Activated CD4-positive, alpha-beta memory T cell treated with anti-CD3 and anti-CD28 coated beads, Interleukin-2, amount 10 ng/mL, durations not matched to agents 7 days and 5 days (primary cell): ENCODE data around the gene ARL2BP. TPM values are rescaled to one million over a fixed set of nuclear protein-coding genes. Genes with fewer than 3 reads are reported as not detected.
A peak's percentile ranks its signal among the peaks of the same experiment; 100 is the strongest.

ENCODE experiments used
- CTCF ChIA-PET: fragments of 350-600 bp; sonication (Branson Sonifier 250); formaldehyde crosslinking; loops from one replicate; lab custom pipeline; 2021; ENCODE audit warnings: antibody characterized with exemption, inconsistent platforms; lab: Charles Lee
- POLR2A ChIA-PET: fragments of 350-600 bp; sonication (Branson Sonifier 250); formaldehyde crosslinking; loops from one replicate; lab custom pipeline; 2021; ENCODE audit warnings: antibody characterized with exemption; lab: Charles Lee
- DNase-seq: peaks from one replicate; pipeline ENCODE4 v3.0.0-alpha.2; 2020
- H3K27ac Mint-ChIP-seq: one replicate; pipeline ENCODE4 v1.8.0; 2021; ENCODE audit warnings: mild to moderate bottlenecking, mixed read lengths
- H3K27me3 Mint-ChIP-seq: one replicate; pipeline ENCODE4 v1.8.0; 2021; ENCODE audit warnings: mixed read lengths
- H3K36me3 Mint-ChIP-seq: one replicate; pipeline ENCODE4 v1.8.0; 2021; ENCODE audit warnings: low read depth, mixed read lengths
- H3K4me1 Mint-ChIP-seq: one replicate; pipeline ENCODE4 v1.8.0; 2021; ENCODE audit warnings: mixed read lengths
- H3K4me3 Mint-ChIP-seq: one replicate; pipeline ENCODE4 v1.8.0; 2021; ENCODE audit warnings: mild to moderate bottlenecking, mixed read lengths
- H3K9me3 Mint-ChIP-seq: one replicate; pipeline ENCODE4 v1.8.0; 2021; ENCODE audit warnings: mixed read lengths
- total RNA-seq, 2 experiments: library from RNA; stranded (reverse); gene quantifications; one replicate each; pipeline ENCODE4 v1.2.3, GENCODE V29; 2021

Gene ARL2BP
- total RNA-seq, 2 experiments from 2014 or later: 32.8 to 32.9 TPM

GRCh38 chr16:57224651-57225335, 20.3 kb upstream of the ARL2BP start:
- ChIA-PET CTCF (no interaction called here), POLR2A (no interaction called here)
- H3K27ac Mint-ChIP-seq: no peak overlapping the region
- no peaks in the 10 kb centered on the region for H3K27me3 Mint-ChIP-seq
- no peak for DNase-seq
- H3K36me3 Mint-ChIP-seq: peaks cover 63% of the 10 kb centered on the region
- H3K4me3 Mint-ChIP-seq: no peak overlapping the region
- no peaks in the 10 kb centered on the region for H3K9me3 Mint-ChIP-seq
- H3K4me1 Mint-ChIP-seq: no peaks in the 10 kb centered on the region

GRCh38 chr16:57225978-57226377, 19.1 kb upstream of the ARL2BP start:
- CTCF ChIA-PET: no interaction called here
- no peaks in the 10 kb centered on the region for H3K4me1 Mint-ChIP-seq
- H3K9me3 Mint-ChIP-seq: no peaks in the 10 kb centered on the region
- DNase-seq: no peak
- no peaks in the 10 kb centered on the region for H3K27me3 Mint-ChIP-seq
- H3K4me3 Mint-ChIP-seq: no peak overlapping the region
- POLR2A ChIA-PET: no interaction called here
- peaks cover 62% of the 10 kb centered on the region for H3K36me3 Mint-ChIP-seq
- H3K27ac Mint-ChIP-seq: no peak overlapping the region

DNA sequence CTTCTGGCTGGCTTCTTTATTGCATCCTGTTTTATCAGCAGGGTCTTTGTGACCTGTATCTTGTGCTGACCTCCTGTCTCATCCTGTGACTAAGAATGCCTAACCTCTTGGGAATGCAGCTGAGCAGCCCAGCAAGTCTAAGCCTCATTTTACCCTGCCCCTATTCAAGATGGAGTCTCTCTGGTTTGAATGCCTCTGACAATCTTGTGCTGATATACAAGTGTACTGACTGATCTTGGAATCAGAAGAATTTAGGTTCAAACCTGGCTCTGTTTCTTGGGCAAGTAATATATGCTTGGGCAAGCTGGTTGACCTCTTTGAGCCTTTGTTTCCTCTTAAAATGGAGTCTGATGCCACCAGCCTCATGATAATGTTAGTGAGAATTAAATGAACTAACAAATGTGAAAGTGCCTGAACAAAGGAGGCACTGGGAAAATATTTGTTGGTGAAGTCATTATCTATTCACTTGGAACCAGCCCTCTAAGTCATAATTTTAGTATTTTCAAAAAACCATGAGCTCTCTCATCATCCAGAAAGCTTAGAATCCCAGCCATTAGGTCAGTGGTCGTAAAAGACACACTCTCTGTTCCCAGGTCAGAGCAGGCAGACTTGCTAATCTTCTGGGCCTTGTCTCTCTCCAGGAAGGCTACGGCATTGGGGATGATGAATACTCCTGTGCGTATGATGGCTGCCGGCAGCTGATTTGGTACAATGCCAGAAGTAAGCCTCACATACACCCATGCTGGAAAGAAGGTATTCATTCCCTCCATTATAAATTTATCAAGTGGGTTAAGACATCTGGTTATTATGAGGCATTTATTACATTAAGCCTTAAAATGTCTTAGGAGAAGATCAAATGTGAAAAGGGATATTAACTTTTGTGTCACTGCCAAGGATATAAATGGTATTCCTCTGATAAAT, 18.1 kb upstream of the ARL2BP start:
- H3K27ac Mint-ChIP-seq: no peak overlapping the region
- ChIA-PET CTCF (no interaction called here), POLR2A (no interaction called here)
- H3K4me3 Mint-ChIP-seq: no peak overlapping the region
- H3K4me1 Mint-ChIP-seq: no peaks in the 10 kb centered on the region
- H3K9me3 Mint-ChIP-seq: no peaks in the 10 kb centered on the region
- peaks cover 66% of the 10 kb centered on the region for H3K36me3 Mint-ChIP-seq
- DNase-seq: no peak
- no peaks in the 10 kb centered on the region for H3K27me3 Mint-ChIP-seq

DNA sequence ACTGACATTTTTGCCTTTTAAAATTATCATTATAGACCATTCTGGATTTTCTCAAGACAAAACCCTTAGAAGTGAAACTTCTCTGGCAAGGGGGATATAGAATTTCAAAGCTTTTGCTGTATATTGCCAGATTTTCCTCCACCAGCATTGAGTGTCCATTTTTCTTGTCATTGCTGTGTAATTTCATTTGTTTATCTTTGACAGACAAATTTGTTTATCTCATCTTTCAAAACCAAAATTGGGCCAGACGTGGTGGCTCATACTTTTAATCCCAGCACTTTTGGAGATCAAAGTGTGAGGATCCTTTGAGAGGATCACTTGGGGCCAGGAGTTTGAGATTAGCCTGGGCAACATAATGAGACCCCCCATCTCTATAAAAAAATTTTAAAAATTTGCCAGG, 16.0 kb upstream of the ARL2BP start:
- no peaks in the 10 kb centered on the region for H3K4me1 Mint-ChIP-seq
- POLR2A ChIA-PET: no interaction called here
- CTCF ChIA-PET: no interaction called here
- no peaks in the 10 kb centered on the region for H3K27me3 Mint-ChIP-seq
- H3K9me3 Mint-ChIP-seq: no peaks in the 10 kb centered on the region
- H3K36me3 Mint-ChIP-seq: peaks cover 61% of the 10 kb centered on the region
- no peak overlapping the region for H3K4me3 Mint-ChIP-seq
- DNase-seq: no peak
- no peak overlapping the region for H3K27ac Mint-ChIP-seq

DNA sequence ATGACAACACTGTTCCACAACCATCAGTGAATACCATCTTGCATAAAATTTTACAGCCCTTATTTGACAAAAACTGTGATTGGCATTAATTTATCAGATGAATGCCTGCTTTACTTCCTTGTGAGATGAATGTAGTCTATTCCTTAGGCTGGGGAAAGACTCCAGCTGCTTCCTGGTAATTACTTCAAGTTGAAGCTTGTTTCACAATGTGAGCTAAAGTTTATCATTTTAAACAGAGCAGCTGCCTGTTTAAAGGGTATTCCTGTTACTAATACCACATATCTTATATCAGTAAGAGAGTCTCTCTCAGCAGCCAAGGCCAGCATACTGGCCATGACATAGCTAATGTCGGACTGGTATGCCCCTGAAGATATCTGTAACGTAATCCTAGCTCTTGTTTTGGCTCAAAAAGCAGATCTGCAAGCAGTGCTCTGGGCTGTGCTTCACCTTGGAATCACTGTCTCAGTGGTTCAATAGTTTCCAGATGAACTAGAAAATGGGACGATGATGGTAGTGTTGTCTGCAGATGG, 13.2 kb upstream of the ARL2BP start:
- POLR2A ChIA-PET: no interaction called here
- no peak for DNase-seq
- Mint-ChIP-seq H3K27ac (no peak overlapping the region), H3K9me3 (no peaks in the 10 kb centered on the region), H3K4me3 (no peak overlapping the region), H3K4me1 (peaks cover 11% of the 10 kb centered on the region), H3K27me3 (no peaks in the 10 kb centered on the region), H3K36me3 (peaks cover 69% of the 10 kb centered on the region)
- CTCF ChIA-PET: interaction anchor here (0.6 kb wide), 1 partner anchor 124 kb away, joined by 6 read pairs; no protein-coding TSS in a partner anchor

- ChIA-PET CTCF (interaction anchor here (0.5 kb wide), 1 partner anchor 534 kb away, joined by 3 read pairs; no protein-coding TSS in a partner anchor), POLR2A (no interaction called here)
- H3K4me3 Mint-ChIP-seq: no peak overlapping the region
- H3K9me3 Mint-ChIP-seq: no peaks in the 10 kb centered on the region
- H3K36me3 Mint-ChIP-seq: peaks cover 65% of the 10 kb centered on the region
- peaks cover 12% of the 10 kb centered on the region for H3K4me1 Mint-ChIP-seq
- no peak overlapping the region for H3K27ac Mint-ChIP-seq
- no peaks in the 10 kb centered on the region for H3K27me3 Mint-ChIP-seq
- no peak for DNase-seq
Measured at GRCh38 chr16:57233944-57234706, 10.9 kb upstream of the ARL2BP start.

- H3K27ac Mint-ChIP-seq: no peak overlapping the region
- H3K4me1 Mint-ChIP-seq: peaks cover 14% of the 10 kb centered on the region
- H3K36me3 Mint-ChIP-seq: peaks cover 69% of the 10 kb centered on the region
- no peak for DNase-seq
- CTCF ChIA-PET: no interaction called here
- no peak overlapping the region for H3K4me3 Mint-ChIP-seq
- POLR2A ChIA-PET: interaction anchor here (1.5 kb wide), 1 partner anchor 11 kb away, joined by 6 read pairs; the partner anchor contains the start of gene ARL2BP
- no peaks in the 10 kb centered on the region for H3K9me3 Mint-ChIP-seq
- H3K27me3 Mint-ChIP-seq: no peaks in the 10 kb centered on the region
Measured at GRCh38 chr16:57234707-57235092, 10.4 kb upstream of the ARL2BP start.

DNA sequence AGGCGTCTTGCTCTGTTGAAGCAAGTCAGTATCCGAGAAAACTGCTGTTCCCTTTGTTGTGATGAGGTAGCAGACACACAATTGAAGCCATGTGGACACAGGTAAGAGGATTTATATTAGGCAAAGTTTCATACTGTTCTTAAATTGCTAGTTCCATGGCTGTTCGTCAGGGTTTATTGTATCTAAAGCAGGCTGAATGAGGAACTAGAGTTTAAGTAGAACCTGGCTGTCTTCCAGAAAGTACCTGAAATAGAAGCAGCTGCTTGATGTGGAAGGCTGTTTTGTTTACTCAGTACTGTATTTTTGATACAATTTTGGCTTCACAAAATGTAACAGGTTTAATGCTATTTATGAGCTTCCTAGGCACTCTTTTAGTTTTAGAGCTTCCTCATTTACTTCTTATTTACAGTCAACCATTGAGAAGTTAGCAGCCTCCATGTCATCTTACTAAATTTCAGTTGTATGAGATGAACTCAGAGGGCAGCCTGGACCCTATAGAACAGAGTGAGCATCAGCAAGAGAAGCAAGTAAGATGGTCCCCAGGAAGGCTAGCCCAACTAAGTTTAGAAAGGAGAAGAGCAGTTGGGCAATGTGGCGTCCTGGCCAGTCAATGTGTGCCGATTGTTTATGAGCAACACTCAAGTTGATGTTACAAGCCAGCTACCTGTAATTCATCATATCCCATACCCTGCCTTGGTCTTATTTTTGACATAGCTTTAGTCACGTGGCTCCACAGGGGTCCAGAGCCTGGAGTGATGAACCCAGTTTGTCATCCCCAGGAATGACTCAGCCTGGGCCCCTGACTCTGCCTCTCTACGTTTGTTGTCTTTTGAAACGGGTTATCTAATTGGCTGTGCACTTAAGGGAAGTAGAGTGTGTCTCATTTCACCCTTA, 9.7 kb upstream of the ARL2BP start:
- H3K27ac Mint-ChIP-seq: no peak overlapping the region
- H3K9me3 Mint-ChIP-seq: no peaks in the 10 kb centered on the region
- peaks cover 68% of the 10 kb centered on the region for H3K36me3 Mint-ChIP-seq
- no peak overlapping the region for H3K4me3 Mint-ChIP-seq
- H3K27me3 Mint-ChIP-seq: no peaks in the 10 kb centered on the region
- POLR2A ChIA-PET: interaction anchor here (1.5 kb wide), 1 partner anchor 10 kb away, joined by 6 read pairs; the partner anchor contains the start of gene ARL2BP
- peaks cover 14% of the 10 kb centered on the region for H3K4me1 Mint-ChIP-seq
- DNase-seq: no peak
- CTCF ChIA-PET: no interaction called here

- H3K36me3 Mint-ChIP-seq: peaks cover 64% of the 10 kb centered on the region
- H3K27ac Mint-ChIP-seq: peak overlapping the region; percentile 7
- H3K4me1 Mint-ChIP-seq: peaks cover 14% of the 10 kb centered on the region
- no peaks in the 10 kb centered on the region for H3K27me3 Mint-ChIP-seq
- DNase-seq: no peak
- H3K4me3 Mint-ChIP-seq: no peak overlapping the region
- no peaks in the 10 kb centered on the region for H3K9me3 Mint-ChIP-seq
- POLR2A ChIA-PET: interaction anchor here (1.5 kb wide), 1 partner anchor 9 kb away, joined by 6 read pairs; the partner anchor contains the start of gene ARL2BP
- CTCF ChIA-PET: no interaction called here
Measured at GRCh38 chr16:57236022-57236350, 9.1 kb upstream of the ARL2BP start.

DNA sequence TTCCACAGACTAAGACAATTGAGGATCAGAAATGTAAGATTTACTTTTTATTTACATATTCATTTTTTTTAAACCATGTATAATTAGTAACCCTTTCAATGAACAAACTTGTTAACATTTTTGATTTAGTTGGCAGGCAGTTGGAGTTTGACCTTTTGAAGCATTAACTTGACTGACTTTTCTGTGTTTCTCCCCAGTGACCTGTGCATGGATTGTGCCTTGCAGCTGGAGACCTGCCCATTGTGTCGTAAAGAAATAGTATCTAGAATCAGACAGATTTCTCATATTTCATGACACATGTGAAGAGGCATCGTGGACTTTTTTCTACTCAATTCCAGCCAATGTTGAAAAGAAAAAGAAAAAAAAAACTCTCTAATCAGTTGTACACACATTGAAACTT, 6.4 kb upstream of the ARL2BP start:
- Mint-ChIP-seq H3K36me3 (peaks cover 46% of the 10 kb centered on the region), H3K9me3 (no peaks in the 10 kb centered on the region), H3K4me1 (peaks cover 14% of the 10 kb centered on the region), H3K27me3 (no peaks in the 10 kb centered on the region), H3K4me3 (no peak overlapping the region), H3K27ac (no peak overlapping the region)
- ChIA-PET POLR2A (no interaction called here), CTCF (no interaction called here)
- no peak for DNase-seq

- Mint-ChIP-seq H3K36me3 (peaks cover 42% of the 10 kb centered on the region), H3K27me3 (no peaks in the 10 kb centered on the region), H3K4me1 (peaks cover 16% of the 10 kb centered on the region), H3K9me3 (no peaks in the 10 kb centered on the region), H3K4me3 (no peak overlapping the region), H3K27ac (no peak overlapping the region)
- no peak for DNase-seq
- ChIA-PET CTCF (no interaction called here), POLR2A (no interaction called here)
Measured at GRCh38 chr16:57239107-57239506, 6.0 kb upstream of the ARL2BP start.

DNA sequence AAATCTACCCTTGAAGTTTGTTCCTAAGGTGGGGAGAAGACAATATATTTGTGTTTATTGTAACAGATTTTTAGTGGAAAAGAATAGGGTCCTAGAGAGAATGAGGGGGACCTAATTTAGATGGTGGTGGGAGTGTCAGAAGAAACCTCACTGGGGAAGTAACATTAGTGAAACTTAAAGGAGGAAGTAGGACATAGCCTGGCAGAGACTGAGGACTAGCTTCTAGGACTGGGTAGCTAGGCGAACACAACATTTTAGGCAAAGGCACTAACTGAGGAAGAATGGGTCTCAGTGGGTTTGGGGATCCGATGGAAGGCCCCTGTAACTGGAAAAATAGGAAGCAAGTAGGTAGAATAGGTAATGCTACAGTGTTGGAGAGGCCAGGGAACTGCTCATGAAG, 4.2 kb upstream of the ARL2BP start:
- DNase-seq: no peak
- no peaks in the 10 kb centered on the region for H3K27me3 Mint-ChIP-seq
- ChIA-PET CTCF (no interaction called here), POLR2A (interaction anchor here (2.0 kb wide), 1 partner anchor 54 kb away, joined by 7 read pairs; no protein-coding TSS in a partner anchor)
- peaks cover 21% of the 10 kb centered on the region for H3K4me1 Mint-ChIP-seq
- H3K9me3 Mint-ChIP-seq: no peaks in the 10 kb centered on the region
- no peak overlapping the region for H3K4me3 Mint-ChIP-seq
- no peak overlapping the region for H3K27ac Mint-ChIP-seq
- H3K36me3 Mint-ChIP-seq: peaks cover 27% of the 10 kb centered on the region
